ENCODE results near the gene SHISA2.

The SHISA2 gene

DNA sequence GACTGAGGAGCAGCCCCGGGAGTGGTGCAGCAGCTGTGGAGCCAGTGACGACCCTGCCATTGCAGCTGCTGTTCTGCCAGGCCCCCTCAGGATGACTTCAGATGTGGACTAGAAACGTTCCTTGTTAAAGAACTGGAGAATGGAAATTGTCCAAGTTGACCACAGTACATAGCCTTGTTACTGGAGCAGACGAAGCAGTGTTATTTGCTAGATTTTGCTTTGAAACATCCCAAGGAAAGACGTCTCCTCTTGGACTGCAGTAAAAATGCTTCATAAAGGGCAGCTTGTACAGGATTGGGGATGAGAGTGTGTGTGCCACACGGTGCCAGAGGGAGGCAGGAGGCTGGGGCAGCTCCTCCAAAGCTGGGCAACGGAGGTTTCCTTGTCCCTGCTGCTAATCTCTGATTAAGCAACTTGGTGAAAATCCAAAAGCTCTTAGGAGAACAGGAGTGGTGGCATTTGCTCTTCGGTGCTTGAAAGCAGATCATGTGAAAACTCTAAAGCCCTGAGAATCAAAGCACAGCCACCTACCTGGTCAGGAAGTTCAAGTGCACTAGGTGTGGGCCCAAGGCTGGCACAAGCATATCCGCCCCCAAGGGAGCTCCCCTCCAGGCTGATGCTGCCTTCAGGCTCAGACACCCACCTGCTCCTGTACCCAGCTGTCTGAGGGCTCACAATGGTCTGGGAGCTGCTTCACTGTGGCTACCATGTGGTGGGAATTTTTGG lies 34.5 kb downstream of the SHISA2 start:
- DNase-seq, result no peak

GRCh38 chr13:26016189-26016588 lies 35.6 kb downstream of the SHISA2 start:
- no peak for DNase-seq

DNA sequence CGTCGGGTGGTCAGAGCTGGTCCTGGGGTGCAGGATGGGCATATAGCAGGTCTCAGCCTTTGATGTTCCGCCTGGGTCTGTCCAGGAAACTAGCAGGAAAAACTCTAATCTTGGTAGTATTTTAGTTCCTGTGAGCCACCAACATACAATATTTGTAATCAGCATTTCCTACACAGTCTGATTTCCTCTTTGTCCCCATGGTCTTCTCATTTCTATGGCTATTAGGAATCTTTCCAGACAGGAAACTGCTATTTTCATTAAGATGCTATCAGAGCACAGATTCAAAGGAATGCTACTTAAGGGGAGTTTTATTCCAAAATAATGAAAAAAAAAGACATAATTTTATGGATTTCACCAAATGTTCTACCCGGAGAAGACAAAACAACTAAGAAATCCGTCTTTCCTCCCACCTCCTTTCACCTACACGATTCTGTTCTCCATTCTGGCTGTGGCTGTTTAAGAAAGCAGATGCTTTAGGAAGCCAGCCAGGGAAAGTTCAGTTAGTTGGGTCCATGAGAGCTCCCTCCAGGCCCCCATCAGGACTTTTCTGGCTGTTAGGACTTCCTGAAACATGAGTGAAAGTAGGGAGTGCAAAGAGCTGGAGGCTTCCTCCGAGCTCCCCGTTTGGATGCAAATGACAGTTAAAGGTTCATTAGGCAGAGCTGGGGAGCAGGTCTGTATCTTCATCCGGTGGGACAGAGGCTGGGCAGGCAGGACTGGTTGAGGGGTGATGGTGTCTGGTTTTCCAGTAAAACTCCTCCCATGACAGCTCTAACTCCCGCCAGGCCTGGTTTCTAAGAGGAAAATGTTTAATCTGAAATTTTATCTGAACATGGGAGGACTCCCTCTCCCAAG lies 36.3 kb downstream of the SHISA2 start:
- DNase-seq, result no peak

- no peak for DNase-seq
Measured at GRCh38 chr13:26012995-26013394, 38.8 kb downstream of the SHISA2 start.

DNA sequence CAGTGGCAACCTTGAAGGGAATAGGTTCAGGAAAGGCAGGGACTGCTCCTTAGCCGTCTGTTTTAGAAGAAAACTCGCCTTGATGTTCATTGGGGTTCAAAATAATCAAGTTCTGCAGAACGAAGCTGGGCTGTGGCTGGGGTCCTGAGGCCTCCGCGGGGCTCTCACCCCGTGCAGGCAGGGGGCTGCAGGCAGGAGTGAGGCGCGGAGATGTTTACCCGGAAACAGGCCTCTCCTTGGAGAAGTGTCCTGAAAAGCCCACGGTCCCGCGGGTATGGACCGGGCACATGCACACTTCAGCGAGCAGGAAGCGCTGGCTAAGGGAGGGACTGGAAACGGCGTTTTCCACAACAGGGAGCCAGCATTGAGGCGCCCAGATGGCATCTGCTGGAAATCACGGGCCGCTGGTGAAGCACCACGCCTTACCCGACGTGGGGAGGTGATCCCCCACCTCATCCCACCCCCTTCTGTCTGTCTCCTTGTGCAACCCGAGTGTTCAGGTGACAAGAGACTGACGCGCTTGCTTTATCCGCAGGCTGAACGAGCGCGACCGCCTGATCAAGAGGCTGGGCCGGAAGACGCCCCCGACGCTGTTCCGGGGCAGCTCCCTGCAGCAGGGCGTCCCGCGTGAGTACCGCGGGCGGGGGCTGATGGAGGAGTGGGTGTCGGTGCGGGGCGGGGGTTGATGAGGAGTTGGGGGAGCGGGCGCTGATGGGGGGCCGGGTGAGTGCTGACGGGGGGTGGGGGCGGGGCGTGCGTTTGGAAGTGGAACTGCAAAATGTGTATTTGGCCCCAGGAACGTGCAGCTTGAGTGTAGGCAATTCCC lies 39.6 kb downstream of the SHISA2 start:
- DNase-seq, result peak; percentile 59

DNA sequence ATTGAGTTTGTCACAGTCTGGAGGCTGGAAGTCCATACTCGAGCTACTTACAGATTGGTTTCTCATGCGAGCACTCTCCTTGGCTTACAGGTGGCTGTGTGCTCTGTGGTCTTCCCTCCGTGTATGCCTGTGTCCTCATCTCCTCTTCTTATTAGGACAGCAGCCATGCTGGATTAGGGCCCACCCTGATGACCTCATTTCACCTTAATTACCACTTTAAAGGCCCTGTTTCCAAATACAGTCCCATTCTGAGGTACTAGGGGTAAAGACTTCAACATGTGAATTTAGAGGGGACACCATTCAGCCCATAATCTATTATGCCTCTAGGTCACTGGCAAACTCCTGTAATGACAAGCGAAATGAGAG lies 40.6 kb downstream of the SHISA2 start:
- DNase-seq, result no peak

DNA sequence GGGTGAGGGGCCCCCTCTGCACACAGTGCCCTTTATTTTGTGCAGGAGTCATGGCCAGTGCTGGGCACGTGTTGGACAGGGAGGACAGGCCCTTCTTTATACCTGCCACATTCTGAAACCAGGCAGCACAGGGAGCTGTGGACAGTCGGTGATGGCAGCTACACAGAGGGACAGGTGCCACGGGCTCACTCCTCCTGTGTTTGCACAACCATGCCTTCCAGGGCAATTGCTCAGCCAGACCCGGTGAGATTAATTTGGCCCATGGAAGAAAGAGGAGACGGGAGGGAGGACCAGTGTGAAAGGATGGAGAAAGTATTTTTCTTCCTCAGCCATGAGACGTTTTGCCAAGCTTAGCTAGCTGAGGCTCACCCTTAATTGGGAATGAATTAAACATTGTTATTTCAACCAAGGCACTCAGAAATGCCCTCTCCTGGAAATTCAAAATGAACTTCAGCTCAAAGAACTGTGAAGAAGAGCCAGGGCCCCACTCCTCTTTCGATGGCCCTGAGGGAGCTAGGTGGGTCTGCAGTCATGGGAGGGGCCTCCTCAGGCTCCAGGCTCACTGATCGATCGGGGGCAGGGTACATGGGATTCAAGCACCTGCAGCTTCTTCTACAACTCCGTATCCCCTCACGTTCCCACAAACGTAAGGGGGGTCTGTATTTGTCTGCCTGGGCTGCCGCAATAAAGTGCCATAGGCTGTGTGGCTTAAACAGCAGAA lies 41.2 kb downstream of the SHISA2 start:
- DNase-seq, result no peak

- no peak for DNase-seq
Measured at GRCh38 chr13:26007261-26008125, 44.3 kb downstream of the SHISA2 start.
